IMR-90 (cell line): Measurements from ENCODE around the gene OR10G6. TPM values are rescaled to one million over a fixed set of nuclear protein-coding genes. Genes with fewer than 3 reads are reported as not detected.

ENCODE experiments used
- ATAC-seq: fragments of 200-7000 bp; cut with Tn5 transposase; 2 replicates; pipeline ENCODE4 v1.9.1; 2020; ENCODE audit warnings: low read depth, mild to moderate bottlenecking, moderate library complexity
- BruUV-seq: library from RNA; stranded (reverse); fragments of 400-500 nt; replicated peaks from 2 replicates; lab custom pipeline; 2021; lab: Mats Ljungman, UMichigan
- CTCF ChIA-PET: fragments of 300-600 bp; formaldehyde crosslinking; extraction: SDS; loops from one replicate; lab custom pipeline; 2021; ENCODE audit warnings: antibody characterized with exemption; lab: Yijun Ruan, JAX
- POLR2A ChIA-PET: fragments of 300-600 bp; sonication (Branson Sonifier 250); formaldehyde crosslinking; loops from one replicate; lab custom pipeline; 2022; ENCODE audit warnings: antibody characterized with exemption; ENCODE audit not compliant: unreplicated experiment; lab: Charles Lee
- DNase-seq: peaks from one replicate; pipeline ENCODE4 v3.0.0; 2013
- H2AFZ ChIP-seq: replicated peaks from 2 replicates; pipeline ENCODE3; 2013; ENCODE audit warnings: low read length, mild to moderate bottlenecking; ENCODE audit not compliant: poor library complexity
- H2AK5ac ChIP-seq: 2 replicates; pipeline ENCODE4 v1.6.1; 2013; ENCODE audit warnings: low read depth, low read length, inconsistent platforms
- H2AK9ac ChIP-seq: replicated peaks from 2 replicates; pipeline ENCODE3; 2013; ENCODE audit warnings: mild to moderate bottlenecking, low read depth, low read length, moderate library complexity; ENCODE audit not compliant: poor library complexity
- H2BK120ac ChIP-seq: 2 replicates; pipeline ENCODE4 v1.6.1; 2013; ENCODE audit warnings: low read depth, low read length, inconsistent platforms
- H2BK15ac ChIP-seq: 3 replicates; pipeline ENCODE4 v1.6.1; 2013; ENCODE audit warnings: low read depth, low read length, inconsistent platforms
- H2BK20ac ChIP-seq: 2 replicates; pipeline ENCODE4 v1.6.1; 2013; ENCODE audit warnings: low read depth, mild to moderate bottlenecking, inconsistent platforms, low read length, moderate library complexity
- H2BK5ac ChIP-seq: 2 replicates; pipeline ENCODE4 v1.6.1; 2013; ENCODE audit warnings: mild to moderate bottlenecking, low read depth, low read length, inconsistent platforms; ENCODE audit not compliant: poor library complexity, severe bottlenecking
- H3K14ac ChIP-seq: replicated peaks from 2 replicates; pipeline ENCODE4 v1.6.1; 2013; ENCODE audit warnings: low read depth, low read length, inconsistent platforms
- H3K18ac ChIP-seq: 2 replicates; pipeline ENCODE4 v1.6.1; 2013; ENCODE audit warnings: low read depth, low read length, control low read depth
- H3K23ac ChIP-seq: 2 replicates; pipeline ENCODE4 v1.6.1; 2013; ENCODE audit warnings: low read depth, low read length, inconsistent platforms
- H3K27ac ChIP-seq: 2 replicates; pipeline ENCODE4 v1.5.1; 2013; ENCODE audit warnings: mild to moderate bottlenecking, control low read depth, low read length; ENCODE audit not compliant: insufficient read depth
- H3K27me3 ChIP-seq: 2 replicates; pipeline ENCODE4 v1.6.1; 2013; ENCODE audit warnings: low read length; ENCODE audit not compliant: control insufficient read depth, insufficient read depth
- H3K36me3 ChIP-seq: 2 replicates; pipeline ENCODE4 v1.6.1; 2013; ENCODE audit warnings: low read length, mixed read lengths; ENCODE audit not compliant: control insufficient read depth, insufficient read depth
- H3K4ac ChIP-seq: 2 replicates; pipeline ENCODE4 v1.6.1; 2013; ENCODE audit warnings: low read depth, low read length, inconsistent platforms
- H3K4me1 ChIP-seq: 2 replicates; pipeline ENCODE4 v1.6.1; 2013; ENCODE audit warnings: low read length, mixed read lengths; ENCODE audit not compliant: control insufficient read depth, insufficient read depth
- H3K4me2 ChIP-seq: 2 replicates; pipeline ENCODE4 v1.6.1; 2013; ENCODE audit warnings: low read depth, mild to moderate bottlenecking, control low read depth, low read length, moderate library complexity
- H3K4me3 ChIP-seq: 2 replicates; pipeline ENCODE4 v1.5.1; 2013; ENCODE audit warnings: low read depth, mild to moderate bottlenecking, control low read depth, low read length, moderate library complexity; ENCODE audit not compliant: insufficient read depth
- H3K56ac ChIP-seq: 2 replicates; pipeline ENCODE4 v1.6.1; 2013; ENCODE audit warnings: low read length, inconsistent platforms; ENCODE audit not compliant: insufficient read depth; ENCODE audit errors: extremely low read depth
- H3K79me1 ChIP-seq, 2 experiments: 2 replicates each; pipeline ENCODE4 v1.6.1; 2013; ENCODE audit warnings: low read length in 2 of 2, inconsistent platforms in 1 of 2, low read depth in 1 of 2
- H3K9ac ChIP-seq: 2 replicates; pipeline ENCODE4 v1.6.1; 2013; ENCODE audit warnings: low read depth, low read length, control low read depth
- H3K9me1 ChIP-seq: 2 replicates; pipeline ENCODE4 v1.6.1; 2013; ENCODE audit warnings: low read length, inconsistent platforms; ENCODE audit not compliant: insufficient read depth
- H3K9me3 ChIP-seq: 2 replicates; pipeline ENCODE4 v1.6.1; 2013; ENCODE audit warnings: low read length; ENCODE audit not compliant: control insufficient read depth, insufficient read depth
- H4K20me1 ChIP-seq: 2 replicates; pipeline ENCODE4 v1.6.1; 2013; ENCODE audit warnings: low read length, inconsistent platforms; ENCODE audit not compliant: insufficient read depth
- H4K5ac ChIP-seq: 2 replicates; pipeline ENCODE4 v1.6.1; 2013; ENCODE audit warnings: mild to moderate bottlenecking, low read depth, low read length, control low read depth
- H4K8ac ChIP-seq, 2 experiments: 2 replicates each; pipeline ENCODE4 v1.6.1; 2013; ENCODE audit warnings: low read depth in 2 of 2, low read length in 2 of 2, control low read depth in 1 of 2, inconsistent platforms in 1 of 2
- H4K91ac ChIP-seq: 2 replicates; pipeline ENCODE4 v1.6.1; 2013; ENCODE audit warnings: low read depth, low read length, inconsistent platforms; ENCODE audit not compliant: insufficient read depth
- FOS ChIP-seq: fragments of 150-350 bp; IDR thresholded peaks from 2 replicates; pipeline ENCODE4 v1.6.1; 2016; ENCODE audit warnings: low read depth, low read length
- RCOR1 ChIP-seq: IDR thresholded peaks from 2 replicates; pipeline ENCODE4 v1.6.1; 2012; ENCODE audit warnings: mild to moderate bottlenecking, low read length, improper control_type of control experiment; ENCODE audit not compliant: insufficient replicate concordance
- RFX5 ChIP-seq: IDR thresholded peaks from 2 replicates; pipeline ENCODE4 v1.8.0; 2012; ENCODE audit warnings: low read depth, mild to moderate bottlenecking, low read length, moderate library complexity
- dilution Hi-C: fragments of 300-500 bp; cut with HindIII; formaldehyde crosslinking; loops from one replicate; pipeline ENCODE4 v1.14.3; 2018; ENCODE audit warnings: low sequenced_read_pairs; ENCODE audit not compliant: unreplicated experiment
- in situ Hi-C: fragments of 300-500 bp; cut with MboI; formaldehyde crosslinking; loops from 3 replicates; pipeline ENCODE4 v1.14.3; 2019; ENCODE audit warnings: low sequenced_read_pairs, inconsistent platforms, mixed read lengths
- intact Hi-C: fragments of 100-400 bp; cut with micrococcal nuclease; formaldehyde crosslinking; loops from 2 replicates; pipeline ENCODE4 v1.10.0; 2022
- polyA plus RNA-seq, 3 experiments: library from polyadenylated mRNA; depleted of rRNA; stranded (reverse); fragments of >200 nt; gene quantifications; 2 replicates each; pipeline ENCODE4 v1.2.3, GENCODE V29; 2012; ENCODE audit warnings: low replicate concordance in 1 of 3
- total RNA-seq: library from RNA; depleted of rRNA; stranded (reverse); fragments of >200 nt; gene quantifications from 2 replicates; pipeline ENCODE4 v1.2.3, GENCODE V29; 2012

OR10G6 gene
- total and polyA plus RNA-seq, 2 of the 4 experiments (the other 2 are of a cell fraction) = not detected

- no peak overlapping the region for H3K23ac ChIP-seq
- no peak overlapping the region for H2BK5ac ChIP-seq
- BruUV-seq = no TSS peak
- no peak overlapping the region for H2BK20ac ChIP-seq
- H3K4me1 ChIP-seq = no peaks in the 10 kb centered on the region
- H2AK9ac ChIP-seq = no peak overlapping the region
- no peak overlapping the region for H3K14ac ChIP-seq
- TF ChIP-seq FOS (no peak), RFX5 (no peak), RCOR1 (no peak)
- in situ Hi-C loops = no loop called here
- dilution Hi-C loops = no loop called here
- H3K56ac ChIP-seq = no peak overlapping the region
- no peak overlapping the region for H3K4ac ChIP-seq
- DNase-seq = no peak
- no peak overlapping the region for H2AK5ac ChIP-seq
- H3K27me3 ChIP-seq = no peaks in the 10 kb centered on the region
- H3K4me3 ChIP-seq = no peak overlapping the region
- no peak overlapping the region for H4K91ac ChIP-seq
- no peak overlapping the region for H3K27ac ChIP-seq
- POLR2A ChIA-PET = no interaction called here
- no peak overlapping the region for H2BK120ac ChIP-seq
- H4K8ac ChIP-seq = no peak overlapping the region
- no peak overlapping the region for H4K5ac ChIP-seq
- no peak overlapping the region for H3K4me2 ChIP-seq
- H3K9ac ChIP-seq = no peak overlapping the region
- peaks cover 4% of the 10 kb centered on the region; the same call in 1 of the 2 replicates for H3K9me3 ChIP-seq
- no peak overlapping the region for H3K18ac ChIP-seq
- H2AFZ ChIP-seq = no peak overlapping the region
- intact Hi-C loops = no loop called here
- no peaks in the 10 kb centered on the region for H3K9me1 ChIP-seq
- no peak overlapping the region for H2BK15ac ChIP-seq
- no peaks in the 10 kb centered on the region for H3K36me3 ChIP-seq
- CTCF ChIA-PET = no interaction called here
- no peaks in the 10 kb centered on the region for H4K20me1 ChIP-seq
- ATAC-seq = no peak
- H3K79me1 ChIP-seq = no peaks in the 10 kb centered on the region
Measured at GRCh38 chr11:123956752-123957151, 38.2 kb downstream of the OR10G6 start.
